B cell (primary cell): ENCODE results near the gene NCL. TPM values are rescaled to one million over a fixed set of nuclear protein-coding genes. Genes with fewer than 3 reads are reported as not detected.

Source experiments
- ATAC-seq: fragments of 200-7000 bp; cut with Tn5 transposase; one replicate; pipeline ENCODE4 v1.10.0; 2021; ENCODE audit warnings: low read depth, mild to moderate bottlenecking, moderate number of reproducible peaks, moderate library complexity
- CTCF ChIA-PET: fragments of 350-600 bp; sonication (Branson Sonifier 250); formaldehyde crosslinking; loops from one replicate; lab custom pipeline; 2021; ENCODE audit warnings: antibody characterized with exemption, inconsistent platforms; lab: Charles Lee
- POLR2A ChIA-PET: fragments of 350-600 bp; sonication (Branson Sonifier 250); formaldehyde crosslinking; loops from one replicate; lab custom pipeline; 2021; ENCODE audit warnings: antibody characterized with exemption; lab: Charles Lee
- DNase-seq: peaks from one replicate; pipeline ENCODE4 v3.0.0; 2013
- H2AFZ ChIP-seq: 2 replicates; pipeline ENCODE4 v1.6.1; 2012; ENCODE audit warnings: mild to moderate bottlenecking, low read depth, low read length; ENCODE audit not compliant: insufficient read depth, poor library complexity, severe bottlenecking
- H3K27ac ChIP-seq, 2 donors: 1 replicate in 1 of 2; 2 replicates in 1 of 2; pipeline ENCODE4 v1.5.1; 2012 to 2013; ENCODE audit warnings: low read length in 2 of 2, mild to moderate bottlenecking in 2 of 2, moderate library complexity in 1 of 2
- H3K27me3 ChIP-seq, 4 experiments: fragments of 200-600 bp in 1 of 4; sonication (generic) in 1 of 4; replicated peaks in 1 of 4; 1 replicate in 2 of 4; 2 replicates in 2 of 4; pipeline versions ENCODE4 v1.6.1 to v1.7.0; 2013 to 2016; ENCODE audit warnings: low read length in 3 of 4, mild to moderate bottlenecking in 2 of 4, mixed read lengths in 1 of 4, moderate library complexity in 1 of 4; ENCODE audit not compliant: insufficient read depth in 4 of 4, control insufficient read depth in 3 of 4; ENCODE audit errors: control extremely low read depth in 1 of 4
- H3K36me3 ChIP-seq, 2 experiments: replicated peaks in 1 of 2; 1 replicate in 1 of 2; 2 replicates in 1 of 2; pipeline versions ENCODE4 v1.6.1 to v1.7.1; 2013; ENCODE audit warnings: low read length in 1 of 2; ENCODE audit not compliant: insufficient read depth in 2 of 2, control insufficient read depth in 1 of 2; ENCODE audit errors: control extremely low read depth in 1 of 2, extremely low read depth in 1 of 2
- H3K4me1 ChIP-seq, 2 donors: fragments of 200-600 bp in 1 of 2; sonication (generic) in 1 of 2; 1 replicate in 1 of 2; 2 replicates in 1 of 2; pipeline versions ENCODE4 v1.5.1 to v1.6.1; 2013 to 2017; ENCODE audit warnings: low read length in 2 of 2; ENCODE audit not compliant: control insufficient read depth in 2 of 2, insufficient read depth in 2 of 2
- H3K4me2 ChIP-seq: replicated peaks from 2 replicates; pipeline ENCODE3; 2012; ENCODE audit warnings: mild to moderate bottlenecking, low read depth, low read length; ENCODE audit not compliant: poor library complexity, severe bottlenecking
- H3K4me3 ChIP-seq, 5 experiments: fragments of 200-600 bp in 1 of 5; sonication (generic) in 1 of 5; 1 replicate in 3 of 5; 2 replicates in 2 of 5; pipeline versions ENCODE4 v1.5.1 to v1.7.0; 2011 to 2016; ENCODE audit warnings: low read length in 4 of 5, mild to moderate bottlenecking in 4 of 5, low read depth in 2 of 5, control low read depth in 1 of 5, moderate library complexity in 1 of 5; ENCODE audit not compliant: insufficient read depth in 1 of 5; ENCODE audit errors: control extremely low read depth in 1 of 5, extremely low read depth in 1 of 5
- H3K79me2 ChIP-seq: fragments of 200-600 bp; sonication (generic); one replicate; pipeline ENCODE4 v1.6.0; 2016; ENCODE audit warnings: low read length; ENCODE audit not compliant: control insufficient read depth, insufficient read depth
- H3K9ac ChIP-seq: fragments of 200-600 bp; sonication (generic); 2 replicates; pipeline ENCODE4 v1.6.1; 2017; ENCODE audit warnings: mild to moderate bottlenecking, low read length, moderate library complexity
- H3K9me3 ChIP-seq, 3 donors: one replicate each; pipeline versions ENCODE4 v1.6.1 to v1.7.1; 2013; ENCODE audit warnings: low read length in 2 of 3; ENCODE audit not compliant: control insufficient read depth in 2 of 3, insufficient read depth in 1 of 3; ENCODE audit errors: control extremely low read depth in 1 of 3
- H4K20me1 ChIP-seq: 2 replicates; pipeline ENCODE4 v1.6.0; 2012; ENCODE audit warnings: mild to moderate bottlenecking, low read length; ENCODE audit not compliant: insufficient read depth, control insufficient read depth, poor library complexity, severe bottlenecking
- H3K27ac Mint-ChIP-seq: one replicate; pipeline ENCODE4 v1.8.0; 2021; ENCODE audit warnings: mixed read lengths
- H3K27me3 Mint-ChIP-seq: one replicate; pipeline ENCODE4 v1.8.0; 2021; ENCODE audit warnings: mixed read lengths
- H3K4me1 Mint-ChIP-seq: one replicate; pipeline ENCODE4 v1.8.0; 2021; ENCODE audit warnings: mixed read lengths
- H3K4me3 Mint-ChIP-seq: one replicate; pipeline ENCODE4 v1.8.0; 2021; ENCODE audit warnings: mixed read lengths
- H3K9me3 Mint-ChIP-seq: one replicate; pipeline ENCODE4 v1.8.0; 2022; ENCODE audit warnings: mixed read lengths; ENCODE audit not compliant: insufficient read depth
- CTCF ChIP-seq: fragments of 200-600 bp; IDR thresholded peaks from one replicate; pipeline ENCODE4 v1.8.0; 2022; ENCODE audit warnings: antibody characterized with exemption, mild to moderate bottlenecking
- EZH2 ChIP-seq: IDR thresholded peaks from 2 replicates; pipeline ENCODE4 v1.6.1; 2012; ENCODE audit warnings: borderline replicate concordance, low read depth, mild to moderate bottlenecking, moderate library complexity, low read length; ENCODE audit not compliant: insufficient read depth, poor library complexity, severe bottlenecking
- WGBS: methylation state at CpG from one replicate; pipeline ENCODE4 v1.1.5; 2013; ENCODE audit warnings: missing lambda C conversion rate; ENCODE audit not compliant: insufficient coverage; 5-methylcytosine and 5-hydroxymethylcytosine counted together
- intact Hi-C: fragments of 100-400 bp; cut with micrococcal nuclease; formaldehyde crosslinking; loops from one replicate; pipeline ENCODE4 v1.10.0; 2022
- polyA plus RNA-seq: library from polyadenylated mRNA; depleted of rRNA; stranded (reverse); fragments of >200 nt; gene quantifications from 2 replicates; pipeline ENCODE4 v1.2.3, GENCODE V29; 2012
- total RNA-seq, 2 donors: library from RNA; stranded (reverse); fragments of 120-200 nt in 1 of 2; gene quantifications; 1 replicate in 1 of 2; 2 replicates in 1 of 2; pipeline versions ENCODE4 v1.2.3 to v1.2.4, GENCODE V29; 2013 to 2022

The NCL gene
- total and polyA plus RNA-seq, 2 donors (not counting 1 experiment from before 2014, with no cell fraction given): 25.8 to 439 TPM

- Histone ChIP-seq H3K27me3 (no peaks in the 10 kb centered on the region), H3K9me3 (no peaks in the 10 kb centered on the region), H2AFZ (no peak overlapping the region), H3K4me3 (no peak overlapping the region), H3K27ac (no peak overlapping the region), H3K79me2 (no peaks in the 10 kb centered on the region), H3K9ac (no peak overlapping the region), H4K20me1 (peaks cover 5% of the 10 kb centered on the region), H3K36me3 (peaks cover 0 to 25% of the 10 kb centered on the region in 2 experiments), H3K4me2 (no peak overlapping the region), H3K4me1 (no peaks in the 10 kb centered on the region)
- Mint-ChIP-seq H3K4me3 (no peak overlapping the region), H3K27me3 (no peaks in the 10 kb centered on the region), H3K9me3 (no peaks in the 10 kb centered on the region), H3K27ac (no peak overlapping the region), H3K4me1 (peaks cover 5% of the 10 kb centered on the region)
- POLR2A ChIA-PET: no interaction called here
- intact Hi-C loops: loop anchor here (5.0 kb wide), 1 partner anchor 152 kb away; no protein-coding TSS in a partner anchor
- DNase-seq: no peak
- TF ChIP-seq CTCF (no peak), EZH2 (no peak)
- CTCF ChIA-PET: interaction anchor here (1.5 to 6.1 kb wide), 3 partner anchors 38 to 222 kb away, joined by 3 to 104 read pairs (median 29); no protein-coding TSS in a partner anchor
- no CpG with 5 or more reads among the region's 4 CpGs for WGBS
- no peak for ATAC-seq
Measured at GRCh38 chr2:231449503-231450054, 14.7 kb downstream of the NCL start.

GRCh38 chr2:231436957-231437356, 27.3 kb downstream of the NCL start:
- H3K27ac ChIP-seq: no peak overlapping the region
- TF ChIP-seq CTCF (no peak), EZH2 (no peak)
- Mint-ChIP-seq H3K27ac (no peak overlapping the region), H3K9me3 (no peaks in the 10 kb centered on the region), H3K4me1 (no peaks in the 10 kb centered on the region), H3K27me3 (peaks cover 1% of the 10 kb centered on the region), H3K4me3 (no peak overlapping the region)
- no peak for DNase-seq
- H3K9me3 ChIP-seq: peaks cover 0 to 5% (median 0%) of the 10 kb centered on the region in 3 donors
- CTCF ChIA-PET: interaction anchor here (1.2 kb wide), 1 partner anchor 333 kb away, joined by 4 read pairs; no protein-coding TSS in a partner anchor
- H3K4me3 ChIP-seq: no peak overlapping the region
- 98% methylated on average over 12 of the region's 13 CpGs for WGBS
- POLR2A ChIA-PET: interaction anchor here (0.6 kb wide), 1 partner anchor 358 kb away, joined by 8 read pairs; no protein-coding TSS in a partner anchor
- H4K20me1 ChIP-seq: no peaks in the 10 kb centered on the region
- H3K9ac ChIP-seq: no peak overlapping the region
- ATAC-seq: no peak
- no peaks in the 10 kb centered on the region for H3K27me3 ChIP-seq
- intact Hi-C loops: no loop called here
- no peak overlapping the region for H2AFZ ChIP-seq
- H3K79me2 ChIP-seq: no peaks in the 10 kb centered on the region
- no peak overlapping the region for H3K4me2 ChIP-seq
- no peaks in the 10 kb centered on the region for H3K4me1 ChIP-seq
- H3K36me3 ChIP-seq: no peaks in the 10 kb centered on the region
